ENCODE measurements around the gene NUDCD2.

DNA sequence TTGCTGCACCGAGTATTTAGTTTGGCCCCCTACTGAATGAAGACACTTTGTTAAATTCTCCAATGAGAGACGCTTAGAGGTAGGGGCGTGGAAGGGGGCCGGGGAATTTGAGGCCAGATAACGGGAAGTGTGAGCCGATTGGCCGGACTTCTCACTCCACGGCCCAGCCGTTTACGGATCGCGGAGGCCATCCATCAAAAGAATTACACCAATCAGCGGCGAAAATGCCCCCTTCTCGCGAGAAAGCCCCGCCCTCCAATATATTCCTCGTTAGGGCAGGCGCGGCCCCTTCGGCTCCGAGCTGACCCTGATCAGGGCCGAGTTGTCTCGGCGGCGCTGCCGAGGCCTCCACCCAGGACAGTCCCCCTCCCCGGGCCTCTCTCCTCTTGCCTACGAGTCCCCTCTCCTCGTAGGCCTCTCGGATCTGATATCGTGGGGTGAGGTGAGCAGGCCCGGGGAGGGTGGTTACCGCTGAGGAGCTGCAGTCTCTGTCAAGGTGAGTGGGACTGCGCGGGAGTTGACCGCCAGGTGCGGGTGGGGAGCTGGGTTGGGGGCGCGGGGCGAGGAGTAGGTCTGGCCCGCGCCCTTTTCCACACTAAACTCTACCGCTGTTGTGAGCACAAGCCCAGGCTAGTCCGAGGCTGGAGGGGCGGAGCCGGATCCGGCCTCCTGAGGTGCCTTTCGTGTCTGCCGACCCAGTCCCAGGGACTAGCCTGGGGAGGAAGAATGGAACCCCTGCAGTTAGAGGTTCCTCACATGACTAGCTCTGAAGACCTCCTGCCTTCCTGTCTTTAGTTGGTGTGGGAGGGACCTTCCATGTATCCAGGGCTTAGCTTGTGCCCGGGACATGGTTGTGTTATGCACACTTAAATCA lies 22.4 kb downstream of the NUDCD2 start, which contains the start of gene CCNG1:
- TF ChIP-seq FOXA1 (IDR thresholded peaks at IDR 0.05) = no peak
- no peak for TF ChIP-seq BHLHE40 (IDR thresholded peaks at IDR 0.05; ENCODE audit: borderline replicate concordance)
- no peak for TF ChIP-seq SP1 (IDR thresholded peaks at IDR 0.05)
- TF ChIP-seq ELF4 (IDR thresholded peaks at IDR 0.05) = no peak
- TF ChIP-seq LEF1 (IDR thresholded peaks at IDR 0.05; ENCODE audit: borderline replicate concordance) = no peak
- TF ChIP-seq CTBP1 (IDR thresholded peaks at IDR 0.05; ENCODE audit: borderline replicate concordance) = no peak
- TF ChIP-seq FOXM1 (IDR thresholded peaks at IDR 0.05; ENCODE audit: borderline replicate concordance) = no peak
- TF ChIP-seq SUZ12 (IDR thresholded peaks at IDR 0.05) = no peak
- TF ChIP-seq PKNOX1 (IDR thresholded peaks at IDR 0.05) = peak; percentile 99
- TF ChIP-seq FOXK2 (IDR thresholded peaks at IDR 0.05) = no peak
- peak; percentile 66 for TF ChIP-seq ARNT (IDR thresholded peaks at IDR 0.05)
- no peak for TF ChIP-seq HDGF (IDR thresholded peaks at IDR 0.05; ENCODE audit: borderline replicate concordance)
- TF ChIP-seq TARDBP (IDR thresholded peaks at IDR 0.05) = no peak
